H7 (cell line): Measurements from ENCODE around the gene MIER2. TPM values are rescaled to one million over a fixed set of nuclear protein-coding genes. Genes with fewer than 3 reads are reported as not detected.
"Not testable (repeated sequence)": the region's sequence is repeated elsewhere in the genome, so short reads cannot be mapped to it uniquely, and the experiment has no call there.

ENCODE experiments used
- DNase-seq: peaks from one replicate; pipeline ENCODE4 v3.0.0; 2012
- H3K27me3 ChIP-seq: 2 replicates; pipeline ENCODE4 v1.6.0; 2011; ENCODE audit warnings: mild to moderate bottlenecking, low read length; ENCODE audit not compliant: control insufficient read depth, insufficient read depth
- H3K36me3 ChIP-seq: replicated peaks from 2 replicates; pipeline ENCODE4 v1.5.1; 2011; ENCODE audit warnings: low read length; ENCODE audit not compliant: control insufficient read depth, insufficient read depth
- H3K4me3 ChIP-seq: 2 replicates; pipeline ENCODE4 v1.5.1; 2011; ENCODE audit warnings: low read depth, mild to moderate bottlenecking, control low read depth, low read length, moderate library complexity; ENCODE audit not compliant: insufficient read depth
- total RNA-seq: library from RNA; depleted of rRNA; stranded (reverse); fragments of >200 nt; shearing (Covaris generic); gene quantifications from 2 replicates; pipeline ENCODE4 v1.2.3, GENCODE V29; 2014; rRNA removed

MIER2 gene
- total RNA-seq, 1 experiment from 2014 or later = 43.4 TPM

DNA sequence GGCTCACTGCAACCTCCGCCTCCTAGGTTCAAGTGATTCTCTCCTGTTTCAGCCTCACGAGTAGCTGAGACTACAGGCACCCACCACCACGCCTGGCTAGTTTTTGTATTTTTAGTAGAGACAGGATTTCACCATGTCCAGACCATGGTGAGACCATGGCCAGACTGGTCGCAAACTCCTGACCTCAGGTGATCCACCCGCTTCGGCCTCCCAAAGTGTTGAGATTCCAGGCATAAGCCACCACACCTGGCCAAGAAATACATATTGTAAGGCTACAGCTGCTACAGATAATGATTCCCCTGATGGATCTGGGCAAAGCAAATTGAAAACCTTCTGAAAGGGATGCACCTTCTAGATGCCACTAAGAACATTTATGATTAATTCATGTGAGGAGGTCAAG lies 71.2 kb downstream of the MIER2 start:
- Histone ChIP-seq H3K36me3 (no peaks in the 10 kb centered on the region), H3K4me3 (no peak overlapping the region), H3K27me3 (no peaks in the 10 kb centered on the region)
- no peak for DNase-seq

DNA sequence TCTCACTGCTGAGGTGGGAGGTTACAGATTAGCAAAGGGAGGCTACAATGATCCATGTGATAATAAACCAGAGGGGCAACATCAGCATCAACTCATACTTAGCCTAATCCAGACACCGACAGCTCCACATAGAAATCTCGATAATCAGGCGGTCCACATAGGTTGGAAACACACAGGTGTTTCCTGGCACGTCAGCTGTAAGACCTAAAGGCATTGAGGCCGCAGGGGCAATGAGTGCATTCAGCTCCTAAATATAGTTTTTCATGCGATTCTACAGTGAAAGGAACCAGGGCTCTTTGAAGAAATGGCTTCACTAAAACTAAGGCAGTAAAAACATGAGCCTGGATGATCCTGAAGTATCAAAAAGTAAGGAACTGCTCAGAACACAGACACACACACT lies 72.7 kb downstream of the MIER2 start:
- DNase-seq = no peak
- no peak overlapping the region for H3K4me3 ChIP-seq
- peaks cover 4% of the 10 kb centered on the region for H3K27me3 ChIP-seq
- H3K36me3 ChIP-seq = no peaks in the 10 kb centered on the region

DNA sequence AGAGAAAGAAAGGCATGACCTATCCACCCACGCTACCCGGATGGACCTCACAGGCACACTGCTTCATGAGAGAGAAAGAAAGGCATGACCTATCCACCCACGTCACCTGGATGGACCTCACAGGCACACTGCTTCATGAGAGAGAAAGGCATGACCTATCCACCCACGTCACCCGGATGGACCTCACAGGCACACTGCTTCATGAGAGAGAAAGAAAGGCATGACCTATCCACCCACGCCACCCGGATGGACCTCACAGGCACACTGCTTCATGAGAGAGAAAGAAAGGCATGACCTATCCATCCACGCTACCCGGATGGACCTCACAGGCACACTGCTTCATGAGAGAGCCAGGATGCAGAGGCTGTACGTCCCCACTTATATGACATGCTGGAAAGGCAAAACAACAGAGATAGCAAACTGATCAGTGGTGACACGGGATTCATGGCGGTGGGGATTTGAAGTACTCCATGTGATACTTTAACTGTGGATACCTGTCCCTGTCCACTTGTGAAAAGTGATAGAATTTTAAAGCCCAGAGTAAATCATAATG lies 73.8 kb downstream of the MIER2 start:
- not testable (repeated sequence) for DNase-seq, H3K36me3 ChIP-seq, H3K4me3 ChIP-seq
- H3K27me3 ChIP-seq = peaks cover 15% of the 10 kb centered on the region

DNA sequence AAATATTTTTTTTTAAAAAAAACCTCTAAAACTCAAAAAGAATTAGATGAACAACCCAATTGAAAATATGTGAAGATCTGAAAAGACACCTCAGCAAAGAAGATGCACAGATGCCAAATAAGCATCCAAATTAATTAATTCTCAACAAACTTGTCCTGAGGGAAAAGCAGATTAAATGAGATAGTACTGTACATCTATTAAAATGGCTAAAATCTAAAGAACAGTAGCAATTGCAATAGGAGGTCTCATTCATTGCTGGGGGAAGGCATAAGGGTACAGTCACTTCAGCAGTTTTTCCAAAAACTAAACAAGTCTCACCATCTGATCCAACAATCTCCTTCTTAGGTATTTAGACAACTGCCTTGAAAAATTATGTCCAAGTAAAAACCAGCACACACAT lies 75.4 kb downstream of the MIER2 start:
- H3K4me3 ChIP-seq = no peak overlapping the region
- H3K27me3 ChIP-seq = peaks cover 15% of the 10 kb centered on the region
- no peaks in the 10 kb centered on the region for H3K36me3 ChIP-seq
- DNase-seq = no peak

DNA sequence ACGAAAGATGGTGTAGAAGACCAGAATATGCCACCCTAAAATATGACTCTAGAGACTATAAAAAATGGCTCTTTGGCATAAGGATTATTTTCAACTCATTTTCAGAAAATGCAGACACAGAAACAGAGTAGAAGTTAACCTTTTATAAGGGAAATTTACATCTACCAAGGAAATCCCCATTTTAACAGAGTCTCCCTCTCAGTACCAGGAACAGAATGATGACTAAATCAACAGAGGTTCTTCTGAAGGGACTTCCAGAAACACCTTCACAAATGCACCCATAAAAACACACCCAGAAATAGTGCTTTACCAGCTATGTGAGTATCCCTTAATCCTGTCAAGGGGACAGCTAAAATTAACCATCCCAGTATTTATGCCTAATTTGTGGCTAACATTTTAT lies 82.5 kb downstream of the MIER2 start:
- DNase-seq = no peak
- Histone ChIP-seq H3K4me3 (no peak overlapping the region), H3K36me3 (no peaks in the 10 kb centered on the region), H3K27me3 (peaks cover 14% of the 10 kb centered on the region)

DNA sequence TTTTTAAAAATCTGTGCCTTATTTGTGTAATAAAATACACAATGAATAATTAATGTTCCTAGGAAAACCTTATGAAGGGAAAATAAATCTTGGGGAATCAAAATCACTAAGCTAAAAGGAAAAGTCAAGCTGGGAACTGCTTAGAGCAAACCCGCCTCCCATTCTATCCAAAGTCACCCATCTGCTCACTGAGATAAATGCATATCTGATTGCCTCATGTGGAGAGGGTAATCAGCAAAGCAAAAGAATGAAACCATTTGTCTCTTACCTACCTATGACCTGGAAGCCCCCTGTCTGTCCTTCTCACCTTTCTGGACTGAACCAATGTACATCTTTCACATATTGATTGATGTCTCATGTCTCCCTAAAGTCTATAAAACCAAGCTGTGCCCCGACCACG lies 87.8 kb downstream of the MIER2 start:
- DNase-seq, H3K27me3 ChIP-seq, H3K4me3 ChIP-seq, H3K36me3 ChIP-seq: not testable (repeated sequence)

Other genes with a start within 250 kb of the MIER2 start
- gene OR4F17, start 237.7 kb downstream of the MIER2 start, total RNA-seq = not detected in 2 replicates
- 77.9 and 98.2 TPM in 2 replicates for gene PLPP2, start 53.4 kb downstream of the MIER2 start, total RNA-seq
- 9.2 and 13.9 TPM in 2 replicates for gene C2CD4C, start 64.4 kb upstream of the MIER2 start, total RNA-seq
- 5.3 and 6.9 TPM in 2 replicates for gene SHC2, start 116.2 kb upstream of the MIER2 start, total RNA-seq
- gene MADCAM1, start 151.7 kb upstream of the MIER2 start, total RNA-seq = 0.70 TPM in 1 of 2 replicates, not detected in the other
- 13.7 and 18.1 TPM in 2 replicates for gene TPGS1, start 162.7 kb upstream of the MIER2 start, total RNA-seq
- gene CDC34, start 187.0 kb upstream of the MIER2 start, total RNA-seq = 180 and 192 TPM in 2 replicates
- gene GZMM, start 199.3 kb upstream of the MIER2 start, total RNA-seq = 0.38 and 1.6 TPM in 2 replicates
- 1,035 and 1,167 TPM in 2 replicates for gene BSG, start 227.8 kb upstream of the MIER2 start, total RNA-seq
- 1.8 and 3.1 TPM in 2 replicates for gene HCN2, start 245.1 kb upstream of the MIER2 start, total RNA-seq